ENCODE data around the gene TMC7. TPM values are rescaled to one million over a fixed set of nuclear protein-coding genes. Genes with fewer than 3 reads are reported as not detected.

Gene TMC7
- total and polyA plus RNA-seq, 9 of the 15 experiments (the other 6 are each of a cell fraction or from before 2014, with no cell fraction given) = 0.08 to 2.0 (median 1.5) TPM

DNA sequence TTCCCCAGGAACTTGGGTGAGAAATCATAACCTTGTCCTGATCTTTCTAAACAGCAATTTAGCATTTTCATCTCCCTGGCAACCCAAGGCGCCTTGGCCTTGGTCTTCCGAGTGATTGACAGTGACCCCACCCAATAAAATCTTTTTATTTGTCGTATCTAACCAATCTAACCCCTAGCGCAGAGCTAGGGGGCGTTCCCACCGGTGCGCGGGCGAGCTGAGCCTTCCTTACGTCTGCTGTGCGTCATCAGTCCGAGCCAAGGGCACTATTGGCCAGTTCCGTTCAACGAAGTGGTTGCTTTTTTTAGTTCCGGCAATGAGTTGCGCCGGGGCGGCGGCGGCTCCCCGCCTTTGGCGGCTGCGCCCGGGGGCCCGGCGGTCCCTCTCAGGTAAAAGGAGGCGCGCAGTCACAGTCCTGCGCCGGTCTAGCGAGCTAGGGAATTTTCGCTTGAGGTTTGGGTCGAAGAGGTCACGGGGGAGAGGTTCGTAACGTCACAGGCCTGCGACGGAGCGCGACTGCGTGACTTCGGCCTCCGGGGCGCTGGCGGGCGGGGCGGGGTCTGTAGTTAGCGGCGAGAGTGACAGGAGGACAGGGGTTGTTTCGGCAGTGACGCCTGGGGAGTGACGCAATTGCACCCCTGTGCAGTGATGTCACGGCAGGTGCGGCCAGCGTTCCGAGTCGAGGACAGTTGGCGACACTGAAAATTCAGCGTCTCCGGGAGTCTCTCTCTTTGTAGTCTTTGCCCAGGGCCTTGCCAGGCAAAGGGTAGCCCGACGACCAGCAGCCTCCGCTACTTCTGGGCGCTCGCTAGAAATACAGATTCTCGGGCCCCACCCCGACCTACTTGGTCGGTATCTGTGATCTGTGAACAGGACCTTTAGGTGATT, 83.9 kb downstream of the TMC7 start, which contains the start of gene COQ7 (continued):
- TF ChIP-seq, protein P1, sequence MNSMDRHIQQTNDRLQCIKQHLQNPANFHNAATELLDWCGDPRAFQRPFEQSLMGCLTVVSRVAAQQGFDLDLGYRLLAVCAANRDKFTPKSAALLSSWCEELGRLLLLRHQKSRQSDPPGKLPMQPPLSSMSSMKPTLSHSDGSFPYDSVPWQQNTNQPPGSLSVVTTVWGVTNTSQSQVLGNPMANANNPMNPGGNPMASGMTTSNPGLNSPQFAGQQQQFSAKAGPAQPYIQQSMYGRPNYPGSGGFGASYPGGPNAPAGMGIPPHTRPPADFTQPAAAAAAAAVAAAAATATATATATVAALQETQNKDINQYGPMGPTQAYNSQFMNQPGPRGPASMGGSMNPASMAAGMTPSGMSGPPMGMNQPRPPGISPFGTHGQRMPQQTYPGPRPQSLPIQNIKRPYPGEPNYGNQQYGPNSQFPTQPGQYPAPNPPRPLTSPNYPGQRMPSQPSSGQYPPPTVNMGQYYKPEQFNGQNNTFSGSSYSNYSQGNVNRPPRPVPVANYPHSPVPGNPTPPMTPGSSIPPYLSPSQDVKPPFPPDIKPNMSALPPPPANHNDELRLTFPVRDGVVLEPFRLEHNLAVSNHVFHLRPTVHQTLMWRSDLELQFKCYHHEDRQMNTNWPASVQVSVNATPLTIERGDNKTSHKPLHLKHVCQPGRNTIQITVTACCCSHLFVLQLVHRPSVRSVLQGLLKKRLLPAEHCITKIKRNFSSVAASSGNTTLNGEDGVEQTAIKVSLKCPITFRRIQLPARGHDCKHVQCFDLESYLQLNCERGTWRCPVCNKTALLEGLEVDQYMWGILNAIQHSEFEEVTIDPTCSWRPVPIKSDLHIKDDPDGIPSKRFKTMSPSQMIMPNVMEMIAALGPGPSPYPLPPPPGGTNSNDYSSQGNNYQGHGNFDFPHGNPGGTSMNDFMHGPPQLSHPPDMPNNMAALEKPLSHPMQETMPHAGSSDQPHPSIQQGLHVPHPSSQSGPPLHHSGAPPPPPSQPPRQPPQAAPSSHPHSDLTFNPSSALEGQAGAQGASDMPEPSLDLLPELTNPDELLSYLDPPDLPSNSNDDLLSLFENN (IDR thresholded peaks at IDR 0.05; ENCODE audit: low read depth in 2 of 2, low read length in 2 of 2) = no peak; a peak in 1 of 4 replicates
- no peak for TF ChIP-seq ZNF764 (CRISPR knock-in tag; IDR thresholded peaks at IDR 0.05; ENCODE audit: low read depth)
- TF ChIP-seq HMG20B (CRISPR knock-in tag; IDR thresholded peaks at IDR 0.05) = no peak
- TF ChIP-seq ZNF12 (CRISPR knock-in tag; IDR thresholded peaks at IDR 0.05) = 0 out of 2 replicates have a peak, but pooled peaks have one; percentile 46
- TF ChIP-seq, protein P2, sequence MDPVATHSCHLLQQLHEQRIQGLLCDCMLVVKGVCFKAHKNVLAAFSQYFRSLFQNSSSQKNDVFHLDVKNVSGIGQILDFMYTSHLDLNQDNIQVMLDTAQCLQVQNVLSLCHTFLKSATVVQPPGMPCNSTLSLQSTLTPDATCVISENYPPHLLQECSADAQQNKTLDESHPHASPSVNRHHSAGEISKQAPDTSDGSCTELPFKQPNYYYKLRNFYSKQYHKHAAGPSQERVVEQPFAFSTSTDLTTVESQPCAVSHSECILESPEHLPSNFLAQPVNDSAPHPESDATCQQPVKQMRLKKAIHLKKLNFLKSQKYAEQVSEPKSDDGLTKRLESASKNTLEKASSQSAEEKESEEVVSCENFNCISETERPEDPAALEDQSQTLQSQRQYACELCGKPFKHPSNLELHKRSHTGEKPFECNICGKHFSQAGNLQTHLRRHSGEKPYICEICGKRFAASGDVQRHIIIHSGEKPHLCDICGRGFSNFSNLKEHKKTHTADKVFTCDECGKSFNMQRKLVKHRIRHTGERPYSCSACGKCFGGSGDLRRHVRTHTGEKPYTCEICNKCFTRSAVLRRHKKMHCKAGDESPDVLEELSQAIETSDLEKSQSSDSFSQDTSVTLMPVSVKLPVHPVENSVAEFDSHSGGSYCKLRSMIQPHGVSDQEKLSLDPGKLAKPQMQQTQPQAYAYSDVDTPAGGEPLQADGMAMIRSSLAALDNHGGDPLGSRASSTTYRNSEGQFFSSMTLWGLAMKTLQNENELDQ (CRISPR knock-in tag; IDR thresholded peaks at IDR 0.05; ENCODE audit: borderline replicate concordance) = no peak
- TF ChIP-seq ZBTB8A (IDR thresholded peaks at IDR 0.05; ENCODE audit: partially characterized antibody) = no peak
- no peak for TF ChIP-seq YY1 (IDR thresholded peaks at IDR 0.05; ENCODE audit: borderline replicate concordance in 1 of 3, control insufficient read depth in 1 of 3, extremely low read depth in 1 of 3, insufficient read depth in 3 of 3, insufficient read length in 1 of 3, insufficient replicate concordance in 2 of 3, low read depth in 1 of 3, low read length in 2 of 3)
- TF ChIP-seq BRD9 (IDR thresholded peaks at IDR 0.05; ENCODE audit: low read depth, partially characterized antibody) = no peak
- no peak; the same call in 1 of the 2 replicates for TF ChIP-seq ETV5 (CRISPR knock-in tag; IDR thresholded peaks at IDR 0.05; ENCODE audit: low read depth)
- TF ChIP-seq, protein P3, sequence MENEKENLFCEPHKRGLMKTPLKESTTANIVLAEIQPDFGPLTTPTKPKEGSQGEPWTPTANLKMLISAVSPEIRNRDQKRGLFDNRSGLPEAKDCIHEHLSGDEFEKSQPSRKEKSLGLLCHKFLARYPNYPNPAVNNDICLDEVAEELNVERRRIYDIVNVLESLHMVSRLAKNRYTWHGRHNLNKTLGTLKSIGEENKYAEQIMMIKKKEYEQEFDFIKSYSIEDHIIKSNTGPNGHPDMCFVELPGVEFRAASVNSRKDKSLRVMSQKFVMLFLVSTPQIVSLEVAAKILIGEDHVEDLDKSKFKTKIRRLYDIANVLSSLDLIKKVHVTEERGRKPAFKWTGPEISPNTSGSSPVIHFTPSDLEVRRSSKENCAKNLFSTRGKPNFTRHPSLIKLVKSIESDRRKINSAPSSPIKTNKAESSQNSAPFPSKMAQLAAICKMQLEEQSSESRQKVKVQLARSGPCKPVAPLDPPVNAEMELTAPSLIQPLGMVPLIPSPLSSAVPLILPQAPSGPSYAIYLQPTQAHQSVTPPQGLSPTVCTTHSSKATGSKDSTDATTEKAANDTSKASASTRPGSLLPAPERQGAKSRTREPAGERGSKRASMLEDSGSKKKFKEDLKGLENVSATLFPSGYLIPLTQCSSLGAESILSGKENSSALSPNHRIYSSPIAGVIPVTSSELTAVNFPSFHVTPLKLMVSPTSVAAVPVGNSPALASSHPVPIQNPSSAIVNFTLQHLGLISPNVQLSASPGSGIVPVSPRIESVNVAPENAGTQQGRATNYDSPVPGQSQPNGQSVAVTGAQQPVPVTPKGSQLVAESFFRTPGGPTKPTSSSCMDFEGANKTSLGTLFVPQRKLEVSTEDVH (IDR thresholded peaks at IDR 0.05; ENCODE audit: low read depth, partially characterized antibody) = peak; percentile 92
- TF ChIP-seq POLR2A (conservative IDR thresholded peaks at IDR 0.05) = peak; percentile 88
- TF ChIP-seq ZNF140 (CRISPR knock-in tag; IDR thresholded peaks at IDR 0.05) = no peak
- TF ChIP-seq DIDO1 (tag; IDR thresholded peaks at IDR 0.05; ENCODE audit: low read depth) = peak; percentile 80; the same call in 1 of the 2 replicates
- TF ChIP-seq, protein P4, sequence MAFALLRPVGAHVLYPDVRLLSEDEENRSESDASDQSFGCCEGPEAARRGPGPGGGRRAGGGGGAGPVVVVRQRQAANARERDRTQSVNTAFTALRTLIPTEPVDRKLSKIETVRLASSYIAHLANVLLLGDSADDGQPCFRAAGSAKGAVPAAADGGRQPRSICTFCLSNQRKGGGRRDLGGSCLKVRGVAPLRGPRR (CRISPR knock-in tag; IDR thresholded peaks at IDR 0.05) = no peak

Measured in K562 (cell line).